ENCODE measurements around the gene ADA.

The ADA gene

DNA sequence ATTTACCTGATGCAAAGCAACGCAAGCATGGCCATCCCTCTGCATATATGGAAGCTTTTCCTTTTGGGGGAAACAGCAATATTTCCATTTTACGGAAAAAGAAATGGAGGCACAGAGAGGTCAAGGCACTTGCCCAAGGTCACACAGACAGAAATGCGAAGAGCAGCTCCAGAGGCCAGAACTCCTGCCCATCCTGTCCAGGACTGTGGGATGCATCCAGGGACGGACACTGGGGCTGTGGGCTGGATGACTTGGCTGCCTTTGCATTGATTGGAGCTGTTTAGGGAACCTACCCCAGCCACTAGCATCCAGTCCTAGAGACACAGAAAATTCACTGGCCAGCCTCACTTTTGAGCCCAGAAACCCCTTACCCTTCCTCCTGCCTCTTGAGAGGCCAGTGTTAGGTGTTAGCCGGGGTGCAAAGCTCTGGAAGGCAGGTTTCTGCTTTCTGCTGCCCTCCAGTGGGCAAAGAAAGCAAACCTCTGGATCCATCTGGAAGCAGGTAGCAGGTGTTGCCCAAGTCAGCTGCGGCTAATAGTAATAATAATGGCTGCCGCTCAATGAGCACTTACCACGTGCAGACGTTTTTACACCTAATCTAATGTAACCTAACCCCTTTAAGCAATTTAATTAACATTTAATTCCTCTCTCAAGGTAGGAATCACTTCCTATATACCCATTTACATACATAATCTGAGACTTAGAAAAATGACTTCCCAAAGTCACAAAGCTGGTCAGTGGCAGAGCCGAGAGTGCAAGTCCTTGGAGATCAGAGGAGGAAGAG, 32.0 kb upstream of the ADA start:
- no peak overlapping the region for H2BK120ac ChIP-seq (ENCODE audit: low read depth, low read length)
- H2BK5ac ChIP-seq (ENCODE audit: low read length), result no peak overlapping the region
- no peaks in the 10 kb centered on the region for H3K27me3 ChIP-seq (ENCODE audit: control insufficient read depth in 3 of 3, insufficient read depth in 3 of 3, low read depth in 1 of 3, low read length in 3 of 3)
- no peak overlapping the region for H3K18ac ChIP-seq (ENCODE audit: low read length)
- H3K4me3 ChIP-seq (ENCODE audit: low read length in 2 of 2), result no peak overlapping the region
- DNase-seq (ENCODE audit: low spot score), result peak; percentile 51
- no peak overlapping the region for H3K23ac ChIP-seq (ENCODE audit: low read depth, low read length, poor library complexity)
- no peak overlapping the region for H3K4ac ChIP-seq (ENCODE audit: low read length)
- H3K14ac ChIP-seq (ENCODE audit: low read length), result no peak overlapping the region
- no peak overlapping the region for H2BK12ac ChIP-seq (ENCODE audit: low read length)
- H3K9me3 ChIP-seq (replicated peaks in 1 of 2; ENCODE audit: control insufficient read depth in 2 of 2, insufficient read depth in 1 of 2, low read depth in 1 of 2, low read length in 2 of 2), result no peaks in the 10 kb centered on the region
- no peak overlapping the region for H3K4me2 ChIP-seq (ENCODE audit: insufficient read depth, low read length, poor library complexity, severe bottlenecking)
- H4K91ac ChIP-seq (ENCODE audit: low read depth, low read length, poor library complexity), result no peak overlapping the region
- no CpG with 5 or more reads among the region's 10 CpGs for WGBS, 2 donors (ENCODE audit: extremely low coverage in 2 of 2, insufficient read length in 2 of 2, insufficient replicate concordance in 1 of 2)
- no peak overlapping the region for H3K9ac ChIP-seq (ENCODE audit: low read depth, low read length, poor library complexity)
- peaks cover 3 to 6% of the 10 kb centered on the region in 2 donors for H3K4me1 ChIP-seq (ENCODE audit: control insufficient read depth in 2 of 2, insufficient read depth in 1 of 2, low read depth in 1 of 2, low read length in 2 of 2)
- H3K79me1 ChIP-seq (ENCODE audit: low read depth, low read length), result no peaks in the 10 kb centered on the region
- H4K8ac ChIP-seq (ENCODE audit: low read depth, low read length), result no peak overlapping the region
- no peak overlapping the region for H2AFZ ChIP-seq (ENCODE audit: low read length)
- no peak overlapping the region for H2BK15ac ChIP-seq (ENCODE audit: low read length)
- no peak overlapping the region for H2AK5ac ChIP-seq (ENCODE audit: low read depth, low read length)
- no peaks in the 10 kb centered on the region for H3K36me3 ChIP-seq (replicated peaks in 1 of 2; ENCODE audit: control insufficient read depth in 2 of 2, insufficient read depth in 2 of 2, low read length in 2 of 2)
- H3K27ac ChIP-seq (replicated peaks; ENCODE audit: low read length), result no peak overlapping the region

DNA sequence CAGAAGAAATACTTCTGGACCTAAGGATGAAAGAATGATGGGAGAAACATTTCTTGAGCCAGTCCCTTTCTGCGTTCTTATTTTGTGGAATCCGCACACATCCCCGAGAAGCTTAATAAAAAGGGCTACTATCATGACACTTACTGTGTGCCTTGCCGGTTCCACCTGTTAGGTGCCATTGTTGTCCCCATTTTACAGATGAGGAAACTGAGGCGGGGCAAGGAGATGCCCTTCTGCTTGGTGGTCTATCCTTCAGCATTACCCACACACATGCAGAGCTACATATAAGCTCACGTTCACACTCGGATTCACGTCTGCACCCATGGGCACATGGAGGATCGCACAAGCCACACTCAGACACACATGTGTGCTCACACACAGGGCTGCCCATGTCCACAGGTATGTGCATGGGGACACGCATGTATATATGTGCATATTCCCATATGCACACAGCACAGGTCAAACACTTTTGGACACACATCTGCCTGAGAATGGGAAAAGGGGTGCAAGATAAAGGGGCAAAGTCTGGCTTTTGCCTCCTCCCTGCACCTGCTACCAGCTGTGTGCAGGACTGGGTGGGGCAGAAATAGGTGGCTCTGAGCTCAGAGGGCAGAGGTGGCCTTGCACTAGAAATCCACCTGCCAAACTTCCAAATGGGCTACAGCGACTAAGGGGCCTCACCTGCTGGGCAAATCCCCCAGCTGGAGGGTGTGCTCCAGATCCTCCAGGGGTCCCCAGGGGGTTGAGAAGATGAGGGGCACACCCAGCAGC, 30.5 kb upstream of the ADA start:
- Histone ChIP-seq H3K27ac (replicated peaks; ENCODE audit: low read length) (no peak overlapping the region), H2AK5ac (ENCODE audit: low read depth, low read length) (peak overlapping the region; percentile 12), H3K18ac (ENCODE audit: low read length) (peak overlapping the region; percentile 2), H3K4me3 (ENCODE audit: low read length in 2 of 2) (no peak overlapping the region), H4K8ac (ENCODE audit: low read depth, low read length) (no peak overlapping the region), H3K4ac (ENCODE audit: low read length) (no peak overlapping the region), H2BK12ac (ENCODE audit: low read length) (no peak overlapping the region), H3K79me1 (ENCODE audit: low read depth, low read length) (no peaks in the 10 kb centered on the region), H3K4me1 (ENCODE audit: control insufficient read depth in 2 of 2, insufficient read depth in 1 of 2, low read depth in 1 of 2, low read length in 2 of 2) (peaks cover 7 to 10% of the 10 kb centered on the region in 2 donors), H3K23ac (ENCODE audit: low read depth, low read length, poor library complexity) (no peak overlapping the region), H3K14ac (ENCODE audit: low read length) (no peak overlapping the region), H3K4me2 (ENCODE audit: insufficient read depth, low read length, poor library complexity, severe bottlenecking) (no peak overlapping the region), H3K9ac (ENCODE audit: low read depth, low read length, poor library complexity) (peak overlapping the region; percentile 65), H2BK5ac (ENCODE audit: low read length) (no peak overlapping the region), H3K9me3 (replicated peaks in 1 of 2; ENCODE audit: control insufficient read depth in 2 of 2, insufficient read depth in 1 of 2, low read depth in 1 of 2, low read length in 2 of 2) (no peaks in the 10 kb centered on the region), H2BK15ac (ENCODE audit: low read length) (no peak overlapping the region), H4K91ac (ENCODE audit: low read depth, low read length, poor library complexity) (no peak overlapping the region), H3K36me3 (replicated peaks in 1 of 2; ENCODE audit: control insufficient read depth in 2 of 2, insufficient read depth in 2 of 2, low read length in 2 of 2) (no peaks in the 10 kb centered on the region), H2AFZ (ENCODE audit: low read length) (no peak overlapping the region), H3K27me3 (ENCODE audit: control insufficient read depth in 3 of 3, insufficient read depth in 3 of 3, low read depth in 1 of 3, low read length in 3 of 3) (no peaks in the 10 kb centered on the region), H2BK120ac (ENCODE audit: low read depth, low read length) (no peak overlapping the region)
- DNase-seq (ENCODE audit: low spot score), result no peak
- no CpG with 5 or more reads among the region's 11 CpGs for WGBS, 2 donors (ENCODE audit: extremely low coverage in 2 of 2, insufficient read length in 2 of 2, insufficient replicate concordance in 1 of 2)

DNA sequence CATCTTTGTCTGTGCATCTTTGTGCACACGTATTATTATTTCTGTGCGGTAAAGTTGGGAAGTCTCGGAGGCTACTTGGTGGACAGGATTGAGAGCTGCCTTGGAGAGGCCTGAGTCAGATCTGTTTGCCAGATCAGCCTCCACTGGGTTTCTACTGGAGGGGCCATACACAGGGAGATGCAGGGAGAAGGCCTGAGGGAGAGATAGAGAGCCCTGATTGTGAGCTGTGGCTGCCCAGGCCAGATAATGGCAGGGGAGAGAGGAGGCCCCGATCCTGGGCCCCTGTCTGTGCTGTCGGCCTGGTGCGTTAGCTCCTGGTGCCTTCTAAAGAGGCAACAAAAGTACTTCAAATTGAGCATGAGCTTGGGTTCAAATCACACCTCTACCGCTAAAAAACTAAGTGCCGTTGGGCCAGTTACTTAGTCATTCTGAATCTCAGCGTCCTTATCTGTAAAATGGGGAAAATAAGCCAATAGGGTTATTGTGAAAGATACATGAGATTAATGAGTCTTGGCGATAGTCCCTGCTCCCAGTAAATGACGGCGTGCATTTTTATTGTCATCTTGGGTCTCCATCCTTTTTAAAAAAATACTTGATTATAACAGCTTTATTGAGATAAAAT, 27.6 kb upstream of the ADA start:
- no peak overlapping the region for H2BK15ac ChIP-seq (ENCODE audit: low read length)

GRCh38 chr20:44678242-44678641, 26.7 kb upstream of the ADA start:
- no peaks in the 10 kb centered on the region for H3K79me1 ChIP-seq (ENCODE audit: low read depth, low read length)
- H2AFZ ChIP-seq (ENCODE audit: low read length), result peak overlapping the region; percentile 79
- peak overlapping the region; percentile 82 for H2BK5ac ChIP-seq (ENCODE audit: low read length)
- H4K91ac ChIP-seq (ENCODE audit: low read depth, low read length, poor library complexity), result no peak overlapping the region
- H3K4me2 ChIP-seq (ENCODE audit: insufficient read depth, low read length, poor library complexity, severe bottlenecking), result no peak overlapping the region
- peak overlapping the region; percentile 84 for H2BK15ac ChIP-seq (ENCODE audit: low read length)
- no peaks in the 10 kb centered on the region for H3K36me3 ChIP-seq (replicated peaks in 1 of 2; ENCODE audit: control insufficient read depth in 2 of 2, insufficient read depth in 2 of 2, low read length in 2 of 2)
- peak overlapping the region; percentile 81 for H2AK5ac ChIP-seq (ENCODE audit: low read depth, low read length)
- no peak overlapping the region for H3K4me3 ChIP-seq (ENCODE audit: low read length in 2 of 2)
- no peaks in the 10 kb centered on the region for H3K27me3 ChIP-seq (ENCODE audit: control insufficient read depth in 3 of 3, insufficient read depth in 3 of 3, low read depth in 1 of 3, low read length in 3 of 3)
- peak overlapping the region; percentile 73 for H2BK12ac ChIP-seq (ENCODE audit: low read length)
- H3K23ac ChIP-seq (ENCODE audit: low read depth, low read length, poor library complexity), result no peak overlapping the region
- no peak overlapping the region for H4K8ac ChIP-seq (ENCODE audit: low read depth, low read length)
- H2BK120ac ChIP-seq (ENCODE audit: low read depth, low read length), result peak overlapping the region; percentile 98
- H3K4ac ChIP-seq (ENCODE audit: low read length), result no peak overlapping the region
- H3K27ac ChIP-seq (replicated peaks; ENCODE audit: low read length), result no peak overlapping the region
- WGBS, 2 donors (ENCODE audit: extremely low coverage in 2 of 2, insufficient read length in 2 of 2, insufficient replicate concordance in 1 of 2), result no CpG with 5 or more reads among the region's 2 CpGs
- no peak overlapping the region for H3K14ac ChIP-seq (ENCODE audit: low read length)
- peak overlapping the region; percentile 95 for H3K18ac ChIP-seq (ENCODE audit: low read length)
- no peaks in the 10 kb centered on the region for H3K9me3 ChIP-seq (replicated peaks in 1 of 2; ENCODE audit: control insufficient read depth in 2 of 2, insufficient read depth in 1 of 2, low read depth in 1 of 2, low read length in 2 of 2)
- no peak for DNase-seq (ENCODE audit: low spot score)
- no peak overlapping the region for H3K9ac ChIP-seq (ENCODE audit: low read depth, low read length, poor library complexity)
- peaks cover 8 to 10% of the 10 kb centered on the region in 2 donors for H3K4me1 ChIP-seq (ENCODE audit: control insufficient read depth in 2 of 2, insufficient read depth in 1 of 2, low read depth in 1 of 2, low read length in 2 of 2)

More for the DNA sequence above, 27.6 kb upstream of the ADA start:
- H3K36me3 ChIP-seq (replicated peaks in 1 of 2; ENCODE audit: control insufficient read depth in 2 of 2, insufficient read depth in 2 of 2, low read length in 2 of 2), result no peaks in the 10 kb centered on the region
- no peak overlapping the region for H4K91ac ChIP-seq (ENCODE audit: low read depth, low read length, poor library complexity)
- H3K4me2 ChIP-seq (ENCODE audit: insufficient read depth, low read length, poor library complexity, severe bottlenecking), result no peak overlapping the region
- no peak overlapping the region for H2BK5ac ChIP-seq (ENCODE audit: low read length)
- peak overlapping the region; percentile 89 for H3K18ac ChIP-seq (ENCODE audit: low read length)
- H3K4me1 ChIP-seq (ENCODE audit: control insufficient read depth in 2 of 2, insufficient read depth in 1 of 2, low read depth in 1 of 2, low read length in 2 of 2), result peaks cover 7 to 10% of the 10 kb centered on the region in 2 donors
- H3K4ac ChIP-seq (ENCODE audit: low read length), result no peak overlapping the region
- H3K27me3 ChIP-seq (ENCODE audit: control insufficient read depth in 3 of 3, insufficient read depth in 3 of 3, low read depth in 1 of 3, low read length in 3 of 3), result no peaks in the 10 kb centered on the region
- H3K79me1 ChIP-seq (ENCODE audit: low read depth, low read length), result no peaks in the 10 kb centered on the region
- H3K9ac ChIP-seq (ENCODE audit: low read depth, low read length, poor library complexity), result no peak overlapping the region
- H2AFZ ChIP-seq (ENCODE audit: low read length), result peak overlapping the region; percentile 79
- no peak overlapping the region for H2AK5ac ChIP-seq (ENCODE audit: low read depth, low read length)
- no peak overlapping the region for H3K14ac ChIP-seq (ENCODE audit: low read length)
- no CpG with 5 or more reads among the region's 12 CpGs for WGBS, 2 donors (ENCODE audit: extremely low coverage in 2 of 2, insufficient read length in 2 of 2, insufficient replicate concordance in 1 of 2)
- DNase-seq (ENCODE audit: low spot score), result no peak
- no peak overlapping the region for H3K27ac ChIP-seq (replicated peaks; ENCODE audit: low read length)
- H4K8ac ChIP-seq (ENCODE audit: low read depth, low read length), result no peak overlapping the region
- no peak overlapping the region for H3K23ac ChIP-seq (ENCODE audit: low read depth, low read length, poor library complexity)
- no peaks in the 10 kb centered on the region for H3K9me3 ChIP-seq (replicated peaks in 1 of 2; ENCODE audit: control insufficient read depth in 2 of 2, insufficient read depth in 1 of 2, low read depth in 1 of 2, low read length in 2 of 2)
- H2BK120ac ChIP-seq (ENCODE audit: low read depth, low read length), result no peak overlapping the region
- no peak overlapping the region for H2BK12ac ChIP-seq (ENCODE audit: low read length)
- H3K4me3 ChIP-seq (ENCODE audit: low read length in 2 of 2), result no peak overlapping the region

Data from neuronal stem cell (in vitro differentiated cells).